ENCODE data around the gene PHACTR1. TPM values are rescaled to one million over a fixed set of nuclear protein-coding genes. Genes with fewer than 3 reads are reported as not detected.

The PHACTR1 gene
- polyA plus RNA-seq, 1 of the 3 experiments (the other 2 are of a cell fraction) = 0.12 TPM

DNA sequence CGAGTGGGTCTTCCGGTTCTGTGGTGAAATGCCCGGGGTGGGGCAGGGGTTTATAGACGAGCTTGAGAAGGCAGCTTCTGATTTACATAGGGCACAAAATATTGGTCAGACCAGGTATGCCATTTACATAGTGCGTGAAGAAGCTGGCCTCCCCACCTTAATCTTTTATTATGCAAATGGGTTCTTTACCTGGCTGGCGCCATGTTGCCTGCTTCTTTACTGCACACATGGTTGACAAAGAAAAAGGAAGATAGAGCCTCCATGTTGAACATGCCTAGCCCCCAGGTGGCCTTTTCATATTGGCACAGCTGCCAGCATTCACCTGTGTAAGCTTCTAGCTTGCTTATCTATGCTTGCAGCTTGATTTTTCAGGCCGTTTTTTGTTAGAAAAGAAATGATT, 276.2 kb downstream of the PHACTR1 start:
- ChIA-PET POLR2A (no interaction called here), CTCF (interaction anchor here (1.0 to 1.4 kb wide), 3 partner anchors 15 to 99 kb away, joined by 3 read pairs; no protein-coding TSS in a partner anchor)
- no peaks in the 10 kb centered on the region for H3K4me1 ChIP-seq (ENCODE audit: control insufficient read depth in 1 of 2, insufficient read depth in 2 of 2, low read depth in 1 of 2, low read length in 1 of 2)
- DNase-seq = no peak
- no peaks in the 10 kb centered on the region for H3K79me2 ChIP-seq (ENCODE audit: insufficient read depth)
- H3K27ac ChIP-seq (ENCODE audit: low read depth in 2 of 2, low read length in 1 of 2) = no peak overlapping the region
- H3K4me3 ChIP-seq (ENCODE audit: low read depth in 2 of 2, low read length in 1 of 2) = no peak overlapping the region
- H3K27me3 ChIP-seq (ENCODE audit: insufficient read depth) = no peaks in the 10 kb centered on the region
- H4K20me1 ChIP-seq (ENCODE audit: insufficient read depth) = no peaks in the 10 kb centered on the region
- no peaks in the 10 kb centered on the region for H3F3A ChIP-seq (replicated peaks; ENCODE audit: insufficient read depth)
- TF ChIP-seq MXI1 (IDR thresholded peaks at IDR 0.05; ENCODE audit: low read depth, low read length) = no peak
- no peak for TF ChIP-seq USF2 (IDR thresholded peaks at IDR 0.05; ENCODE audit: borderline replicate concordance, low read depth, low read length)
- TF ChIP-seq EP300 (IDR thresholded peaks at IDR 0.05; ENCODE audit: borderline replicate concordance in 1 of 2, low read depth in 1 of 2, low read length in 1 of 2) = no peak
- TF ChIP-seq RAD21 (IDR thresholded peaks at IDR 0.05; ENCODE audit: low read length) = no peak
- TF ChIP-seq RCOR1 (IDR thresholded peaks at IDR 0.05; ENCODE audit: low read length) = no peak
- no peak for TF ChIP-seq CTCF (IDR thresholded peaks at IDR 0.05)
- TF ChIP-seq ELF1 (IDR thresholded peaks at IDR 0.05) = no peak
- TF ChIP-seq, protein P1, sequence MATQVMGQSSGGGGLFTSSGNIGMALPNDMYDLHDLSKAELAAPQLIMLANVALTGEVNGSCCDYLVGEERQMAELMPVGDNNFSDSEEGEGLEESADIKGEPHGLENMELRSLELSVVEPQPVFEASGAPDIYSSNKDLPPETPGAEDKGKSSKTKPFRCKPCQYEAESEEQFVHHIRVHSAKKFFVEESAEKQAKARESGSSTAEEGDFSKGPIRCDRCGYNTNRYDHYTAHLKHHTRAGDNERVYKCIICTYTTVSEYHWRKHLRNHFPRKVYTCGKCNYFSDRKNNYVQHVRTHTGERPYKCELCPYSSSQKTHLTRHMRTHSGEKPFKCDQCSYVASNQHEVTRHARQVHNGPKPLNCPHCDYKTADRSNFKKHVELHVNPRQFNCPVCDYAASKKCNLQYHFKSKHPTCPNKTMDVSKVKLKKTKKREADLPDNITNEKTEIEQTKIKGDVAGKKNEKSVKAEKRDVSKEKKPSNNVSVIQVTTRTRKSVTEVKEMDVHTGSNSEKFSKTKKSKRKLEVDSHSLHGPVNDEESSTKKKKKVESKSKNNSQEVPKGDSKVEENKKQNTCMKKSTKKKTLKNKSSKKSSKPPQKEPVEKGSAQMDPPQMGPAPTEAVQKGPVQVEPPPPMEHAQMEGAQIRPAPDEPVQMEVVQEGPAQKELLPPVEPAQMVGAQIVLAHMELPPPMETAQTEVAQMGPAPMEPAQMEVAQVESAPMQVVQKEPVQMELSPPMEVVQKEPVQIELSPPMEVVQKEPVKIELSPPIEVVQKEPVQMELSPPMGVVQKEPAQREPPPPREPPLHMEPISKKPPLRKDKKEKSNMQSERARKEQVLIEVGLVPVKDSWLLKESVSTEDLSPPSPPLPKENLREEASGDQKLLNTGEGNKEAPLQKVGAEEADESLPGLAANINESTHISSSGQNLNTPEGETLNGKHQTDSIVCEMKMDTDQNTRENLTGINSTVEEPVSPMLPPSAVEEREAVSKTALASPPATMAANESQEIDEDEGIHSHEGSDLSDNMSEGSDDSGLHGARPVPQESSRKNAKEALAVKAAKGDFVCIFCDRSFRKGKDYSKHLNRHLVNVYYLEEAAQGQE (IDR thresholded peaks at IDR 0.05; ENCODE audit: low read depth, low read length) = no peak
- TF ChIP-seq, protein P2, sequence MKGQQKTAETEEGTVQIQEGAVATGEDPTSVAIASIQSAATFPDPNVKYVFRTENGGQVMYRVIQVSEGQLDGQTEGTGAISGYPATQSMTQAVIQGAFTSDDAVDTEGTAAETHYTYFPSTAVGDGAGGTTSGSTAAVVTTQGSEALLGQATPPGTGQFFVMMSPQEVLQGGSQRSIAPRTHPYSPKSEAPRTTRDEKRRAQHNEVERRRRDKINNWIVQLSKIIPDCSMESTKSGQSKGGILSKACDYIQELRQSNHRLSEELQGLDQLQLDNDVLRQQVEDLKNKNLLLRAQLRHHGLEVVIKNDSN (IDR thresholded peaks at IDR 0.05; ENCODE audit: borderline replicate concordance, low read depth) = no peak
- TF ChIP-seq GATA2 (CRISPR knock-in tag; IDR thresholded peaks at IDR 0.05) = no peak
- TF ChIP-seq FOXM1 (IDR thresholded peaks at IDR 0.05; ENCODE audit: low read depth) = no peak
- no peak for TF ChIP-seq TCF12 (IDR thresholded peaks at IDR 0.05)
- H3K36me3 ChIP-seq (replicated peaks in 1 of 2; ENCODE audit: control insufficient read depth in 1 of 2, insufficient read depth in 2 of 2, low read length in 1 of 2) = no peaks in the 10 kb centered on the region
- WGBS (ENCODE audit: low lambda C conversion rate) = 48% methylated on average over 7 of the region's 7 CpGs
- H3K4me2 ChIP-seq = no peak overlapping the region
- H3K9me3 ChIP-seq = no peaks in the 10 kb centered on the region
- no peak overlapping the region for H3K9ac ChIP-seq
- H3K9me2 ChIP-seq = no peaks in the 10 kb centered on the region
- H2AFZ ChIP-seq (ENCODE audit: low read depth) = no peak overlapping the region

All from SK-N-SH (cell line).